Endodermal cell (in vitro differentiated cells): ENCODE results near the gene CTNNA2. TPM values are rescaled to one million over a fixed set of nuclear protein-coding genes. Genes with fewer than 3 reads are reported as not detected.

Source experiments
- DNase-seq: peaks from one replicate; pipeline ENCODE4 v3.0.0-alpha.2; 2017
- H3K27ac ChIP-seq: 2 replicates; pipeline ENCODE4 v1.5.1; 2013; ENCODE audit warnings: mild to moderate bottlenecking, low read depth, low read length, moderate library complexity
- H3K27me3 ChIP-seq: 2 replicates; pipeline ENCODE4 v1.6.1; 2013; ENCODE audit warnings: mild to moderate bottlenecking, low read length, moderate library complexity; ENCODE audit not compliant: insufficient read depth, control insufficient read depth, poor library complexity, severe bottlenecking
- H3K36me3 ChIP-seq: 2 replicates; pipeline ENCODE4 v1.7.0; 2013; ENCODE audit warnings: mild to moderate bottlenecking, low read length, moderate library complexity; ENCODE audit not compliant: control insufficient read depth, insufficient read depth
- H3K4me1 ChIP-seq: one replicate; pipeline ENCODE4 v1.7.0; 2013; ENCODE audit warnings: low read length; ENCODE audit not compliant: control insufficient read depth, insufficient read depth
- H3K4me3 ChIP-seq: 2 replicates; pipeline ENCODE4 v1.5.1; 2013; ENCODE audit warnings: mild to moderate bottlenecking, low read length, moderate library complexity
- H3K9ac ChIP-seq: 2 replicates; pipeline ENCODE4 v1.6.1; 2013; ENCODE audit warnings: mild to moderate bottlenecking, low read length, moderate library complexity; ENCODE audit not compliant: poor library complexity, severe bottlenecking; ENCODE audit errors: extremely low read depth
- H3K9me3 ChIP-seq: 2 replicates; pipeline ENCODE4 v1.6.1; 2013; ENCODE audit warnings: mild to moderate bottlenecking, low read length, moderate library complexity; ENCODE audit not compliant: control insufficient read depth
- H3K27ac Mint-ChIP-seq: 2 replicates; pipeline ENCODE4 v1.8.0; 2020; ENCODE audit warnings: mixed read lengths
- H3K27me3 Mint-ChIP-seq: 2 replicates; pipeline ENCODE4 v1.8.0; 2021; ENCODE audit warnings: mild to moderate bottlenecking, mixed read lengths; ENCODE audit not compliant: insufficient read depth
- H3K36me3 Mint-ChIP-seq: 2 replicates; pipeline ENCODE4 v1.8.0; 2020; ENCODE audit warnings: low read depth, mixed read lengths
- H3K4me1 Mint-ChIP-seq: 2 replicates; pipeline ENCODE4 v1.8.0; 2020; ENCODE audit warnings: mixed read lengths
- H3K4me3 Mint-ChIP-seq: 2 replicates; pipeline ENCODE4 v1.8.0; 2020; ENCODE audit warnings: mild to moderate bottlenecking, moderate library complexity, mixed read lengths
- H3K9me3 Mint-ChIP-seq: 2 replicates; pipeline ENCODE4 v1.8.0; 2020; ENCODE audit warnings: mild to moderate bottlenecking, mixed read lengths
- CTCF ChIP-seq: fragments of 200-600 bp; sonication (generic); conservative IDR thresholded peaks from 2 replicates; pipeline ENCODE4 v1.5.0; 2021; ENCODE audit warnings: antibody characterized with exemption, mild to moderate bottlenecking
- WGBS, 2 experiments: methylation state at CpG; one replicate each; pipeline versions ENCODE4 v1.1.5 to v1.1.7; 2013; ENCODE audit warnings: missing lambda C conversion rate in 2 of 2, mixed read lengths in 1 of 2; ENCODE audit not compliant: insufficient coverage in 1 of 2, insufficient read length in 1 of 2; 5-methylcytosine and 5-hydroxymethylcytosine counted together
- total RNA-seq, 2 donors: library from RNA; stranded (reverse); fragmentation: NEBNext Ultra II Directional in 1 of 2; extraction: Animal tissue kit (Norgen Biotek cat#: 25700) in 1 of 2; gene quantifications; 2 replicates in 1 of 2; 3 replicates in 1 of 2; pipeline ENCODE4 v1.2.1, GENCODE V29; 2021

CTNNA2 gene
- total RNA-seq, 2 donors from 2014 or later = 7.7 to 9.8 TPM

GRCh38 chr2:80634590-80634989 lies 1121.7 kb downstream of the CTNNA2 start:
- H3K27ac Mint-ChIP-seq = no peak overlapping the region
- H3K4me1 Mint-ChIP-seq = peaks cover 3% of the 10 kb centered on the region
- H3K9me3 Mint-ChIP-seq = no peaks in the 10 kb centered on the region
- 97 to 100% methylated on average over 4 of the region's 4 CpGs for WGBS, 2 experiments
- no peak overlapping the region for H3K4me3 ChIP-seq
- no peak for TF ChIP-seq CTCF
- no peak overlapping the region for H3K27ac ChIP-seq
- no peak for DNase-seq
- no peaks in the 10 kb centered on the region for H3K36me3 Mint-ChIP-seq
- peaks cover 8% of the 10 kb centered on the region for H3K27me3 Mint-ChIP-seq
- no peaks in the 10 kb centered on the region for H3K36me3 ChIP-seq
- H3K9me3 ChIP-seq = no peaks in the 10 kb centered on the region
- peaks cover 2% of the 10 kb centered on the region for H3K4me1 ChIP-seq
- H3K4me3 Mint-ChIP-seq = no peak overlapping the region
- no peak overlapping the region for H3K9ac ChIP-seq
- no peaks in the 10 kb centered on the region for H3K27me3 ChIP-seq

GRCh38 chr2:80638783-80639182 lies 1125.9 kb downstream of the CTNNA2 start:
- Mint-ChIP-seq H3K36me3 (no peaks in the 10 kb centered on the region), H3K9me3 (no peaks in the 10 kb centered on the region), H3K27ac (no peak overlapping the region), H3K4me1 (no peaks in the 10 kb centered on the region), H3K27me3 (peaks cover 8% of the 10 kb centered on the region), H3K4me3 (no peak overlapping the region)
- H3K4me3 ChIP-seq = no peak overlapping the region
- H3K27ac ChIP-seq = no peak overlapping the region
- no peaks in the 10 kb centered on the region for H3K36me3 ChIP-seq
- TF ChIP-seq CTCF = no peak
- no peaks in the 10 kb centered on the region for H3K9me3 ChIP-seq
- H3K4me1 ChIP-seq = peaks cover 2% of the 10 kb centered on the region
- 79% methylated on average over 1 of the region's 1 CpG; no CpG with 5 or more reads in 1 of the 2 experiments for WGBS, 2 experiments
- H3K27me3 ChIP-seq = no peaks in the 10 kb centered on the region
- H3K9ac ChIP-seq = no peak overlapping the region
- DNase-seq = no peak

GRCh38 chr2:80642465-80642864 lies 1129.6 kb downstream of the CTNNA2 start:
- Mint-ChIP-seq H3K36me3 (no peaks in the 10 kb centered on the region), H3K27me3 (peaks cover 4% of the 10 kb centered on the region)
- H3K9ac ChIP-seq = no peak overlapping the region

More at GRCh38 chr2:80642465-80642864, 1129.6 kb downstream of the CTNNA2 start:
- Mint-ChIP-seq H3K4me3 (no peak overlapping the region), H3K27ac (no peak overlapping the region), H3K4me1 (peaks cover 4% of the 10 kb centered on the region), H3K9me3 (no peaks in the 10 kb centered on the region)
- no peaks in the 10 kb centered on the region for H3K9me3 ChIP-seq
- H3K27me3 ChIP-seq = no peaks in the 10 kb centered on the region
- no peak for DNase-seq
- no peaks in the 10 kb centered on the region for H3K36me3 ChIP-seq
- H3K4me1 ChIP-seq = peaks cover 2% of the 10 kb centered on the region
- WGBS, 2 experiments = 92 to 100% methylated on average over 2 of the region's 2 CpGs
- no peak for TF ChIP-seq CTCF
- H3K27ac ChIP-seq = no peak overlapping the region
- no peak overlapping the region for H3K4me3 ChIP-seq
